Measurements from ENCODE around the gene ZBTB7B.

DNA sequence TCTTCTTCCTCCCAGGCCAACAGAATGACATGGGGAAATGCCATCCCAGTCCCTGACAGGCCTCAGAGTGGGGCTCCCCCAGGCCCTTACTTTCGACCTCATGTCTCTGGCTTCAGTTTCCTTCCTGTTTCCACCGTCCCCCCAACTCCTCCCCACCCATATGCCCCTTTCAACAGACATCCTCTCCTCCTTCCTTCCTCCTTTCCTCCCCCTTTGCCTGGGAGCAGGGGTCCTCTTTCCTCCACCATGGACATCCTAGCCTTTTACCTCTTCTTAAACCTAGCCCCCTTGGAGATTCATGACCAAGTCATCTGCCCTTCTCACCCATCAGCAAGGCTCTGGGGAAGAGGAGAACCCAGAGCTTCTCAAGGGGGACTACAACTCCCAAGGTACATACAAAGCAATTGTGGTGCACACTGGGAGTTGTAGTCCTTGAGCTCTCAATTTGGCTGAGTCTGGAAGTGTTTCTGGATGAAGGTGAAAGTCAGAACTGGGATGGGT is 4.0 kb downstream of the ZBTB7B start:
- TF ChIP-seq, protein P1, sequence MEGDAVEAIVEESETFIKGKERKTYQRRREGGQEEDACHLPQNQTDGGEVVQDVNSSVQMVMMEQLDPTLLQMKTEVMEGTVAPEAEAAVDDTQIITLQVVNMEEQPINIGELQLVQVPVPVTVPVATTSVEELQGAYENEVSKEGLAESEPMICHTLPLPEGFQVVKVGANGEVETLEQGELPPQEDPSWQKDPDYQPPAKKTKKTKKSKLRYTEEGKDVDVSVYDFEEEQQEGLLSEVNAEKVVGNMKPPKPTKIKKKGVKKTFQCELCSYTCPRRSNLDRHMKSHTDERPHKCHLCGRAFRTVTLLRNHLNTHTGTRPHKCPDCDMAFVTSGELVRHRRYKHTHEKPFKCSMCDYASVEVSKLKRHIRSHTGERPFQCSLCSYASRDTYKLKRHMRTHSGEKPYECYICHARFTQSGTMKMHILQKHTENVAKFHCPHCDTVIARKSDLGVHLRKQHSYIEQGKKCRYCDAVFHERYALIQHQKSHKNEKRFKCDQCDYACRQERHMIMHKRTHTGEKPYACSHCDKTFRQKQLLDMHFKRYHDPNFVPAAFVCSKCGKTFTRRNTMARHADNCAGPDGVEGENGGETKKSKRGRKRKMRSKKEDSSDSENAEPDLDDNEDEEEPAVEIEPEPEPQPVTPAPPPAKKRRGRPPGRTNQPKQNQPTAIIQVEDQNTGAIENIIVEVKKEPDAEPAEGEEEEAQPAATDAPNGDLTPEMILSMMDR (IDR thresholded peaks at IDR 0.05), result no peak
- peak in 1 of 2 donors; percentile 12 for TF ChIP-seq EP300 (IDR thresholded peaks at IDR 0.05)

All from tibial nerve (tissue), 4 donors.